GM12878 (cell line): ENCODE data around the gene LYRM4. TPM values are rescaled to one million over a fixed set of nuclear protein-coding genes. Genes with fewer than 3 reads are reported as not detected.

Source experiments
- ATAC-seq: fragments of 200-7000 bp; cut with Tn5 transposase; 3 replicates; pipeline ENCODE4 v1.9.1; 2020; ENCODE audit warnings: mild to moderate bottlenecking, moderate library complexity
- BruUV-seq: library from RNA; stranded (reverse); fragments of 400-500 nt; replicated peaks from 2 replicates; lab custom pipeline; 2021; lab: Mats Ljungman, UMichigan
- CTCF ChIA-PET: fragments of 300-600 bp; sonication (Branson Sonifier 250); formaldehyde crosslinking; extraction: SDS; loops from one replicate; lab custom pipeline; 2021; ENCODE audit warnings: inconsistent platforms; lab: Yijun Ruan, JAX
- POLR2A ChIA-PET: fragments of 350-600 bp; formaldehyde crosslinking; extraction: SDS; loops from one replicate; lab custom pipeline; 2021; ENCODE audit warnings: inconsistent platforms; lab: Charles Lee
- RAD21 ChIA-PET: fragments of 300-600 bp; sonication (Branson Sonifier 250); formaldehyde crosslinking; loops from one replicate; lab custom pipeline; 2023; ENCODE audit warnings: antibody characterized with exemption; ENCODE audit not compliant: unreplicated experiment; lab: Charles Lee
- SMC1A ChIA-PET: fragments of 300-600 bp; sonication (Branson Sonifier 250); formaldehyde crosslinking; loops from one replicate; lab custom pipeline; 2023; ENCODE audit not compliant: unreplicated experiment, uncharacterized antibody; lab: Charles Lee
- DNase-seq: peaks from one replicate; pipeline ENCODE4 v3.0.0-alpha.2; 2011; ENCODE audit warnings: low read depth, low spot score
- FAIRE-seq: peaks from 3 replicates; lab custom pipeline; 2011; peaks lifted over from hg19 to GRCh38; lab: Jason Lieb, UNC
- H2AFZ ChIP-seq: 2 replicates; pipeline ENCODE4 v1.6.0; 2011; ENCODE audit warnings: low read depth, low read length, control low read depth; ENCODE audit not compliant: control insufficient read depth
- H3K27ac ChIP-seq: 2 replicates; pipeline ENCODE4 v1.5.1; 2011; ENCODE audit warnings: control low read depth; ENCODE audit not compliant: control insufficient read depth, insufficient read depth
- H3K27me3 ChIP-seq, 2 experiments: replicated peaks in 1 of 2; 2 replicates each; pipeline versions ENCODE4 v1.6.0 to v1.6.1; 2011; ENCODE audit warnings: low read length in 1 of 2; ENCODE audit not compliant: control insufficient read depth in 2 of 2, insufficient read depth in 2 of 2
- H3K36me3 ChIP-seq, 2 experiments: 2 replicates each; pipeline ENCODE4 v1.5.1; 2011; ENCODE audit warnings: low read length in 1 of 2; ENCODE audit not compliant: control insufficient read depth in 2 of 2, insufficient read depth in 2 of 2
- H3K4me1 ChIP-seq: 2 replicates; pipeline ENCODE4 v1.6.1; 2011; ENCODE audit warnings: mild to moderate bottlenecking, low read length, moderate library complexity, mixed read lengths; ENCODE audit not compliant: control insufficient read depth, insufficient read depth
- H3K4me2 ChIP-seq: 2 replicates; pipeline ENCODE4 v1.6.0; 2011; ENCODE audit warnings: control low read depth; ENCODE audit not compliant: control insufficient read depth, insufficient read depth
- H3K4me3 ChIP-seq: fragments of 200-600 bp; sonication (generic); 2 replicates; pipeline ENCODE4 v1.5.1; 2016
- H3K79me2 ChIP-seq: 2 replicates; pipeline ENCODE4 v1.6.0; 2011; ENCODE audit warnings: low read length; ENCODE audit not compliant: control insufficient read depth, insufficient read depth
- H3K9ac ChIP-seq: 2 replicates; pipeline ENCODE4 v1.8.0; 2011; ENCODE audit warnings: low read length, control low read depth, mixed read lengths; ENCODE audit not compliant: control insufficient read depth, insufficient read depth
- H3K9me3 ChIP-seq: replicated peaks from 3 replicates; pipeline ENCODE4 v1.5.1; 2011; ENCODE audit warnings: mild to moderate bottlenecking, low read length; ENCODE audit not compliant: control insufficient read depth, insufficient read depth
- H4K20me1 ChIP-seq: 2 replicates; pipeline ENCODE4 v1.6.0; 2011; ENCODE audit not compliant: control insufficient read depth, insufficient read depth
- BACH1 ChIP-seq: fragments of 450-650 bp; IDR thresholded peaks from 2 replicates; pipeline ENCODE4 v1.6.1; 2017; ENCODE audit warnings: mild to moderate bottlenecking, borderline replicate concordance
- FOS ChIP-seq: IDR thresholded peaks from 3 replicates; pipeline ENCODE4 v1.6.1; 2011; ENCODE audit warnings: borderline replicate concordance; ENCODE audit not compliant: insufficient read length; ENCODE audit errors: extremely low read depth
- FOXK2 ChIP-seq: fragments of 450-650 bp; IDR thresholded peaks from 2 replicates; pipeline ENCODE4 v1.6.1; 2017; ENCODE audit warnings: mild to moderate bottlenecking, moderate library complexity
- KDM1A ChIP-seq: fragments of 200-600 bp; sonication (generic); IDR thresholded peaks from 2 replicates; pipeline ENCODE4 v1.6.1; 2016; ENCODE audit warnings: borderline replicate concordance
- MTA2 ChIP-seq: fragments of 450-650 bp; IDR thresholded peaks from 2 replicates; pipeline ENCODE4 v1.6.1; 2016; ENCODE audit warnings: low read depth, mild to moderate bottlenecking, moderate library complexity
- NFYB ChIP-seq: IDR thresholded peaks from 2 replicates; pipeline ENCODE4 v1.6.1; 2011; ENCODE audit warnings: low read depth, mild to moderate bottlenecking, low read length, improper control_type of control experiment, moderate library complexity; ENCODE audit not compliant: insufficient read depth
- PAX5 ChIP-seq: IDR thresholded peaks from 2 replicates; pipeline ENCODE4 v1.6.1; 2011; ENCODE audit warnings: low read depth, low read length, borderline replicate concordance
- RFX5 ChIP-seq: IDR thresholded peaks from 2 replicates; pipeline ENCODE4 v1.6.1; 2011; ENCODE audit warnings: low read depth, low read length, improper control_type of control experiment
- USF2 ChIP-seq: IDR thresholded peaks from 2 replicates; pipeline ENCODE4 v1.6.1; 2011; ENCODE audit warnings: low read depth, low read length, improper control_type of control experiment, borderline replicate concordance
- ZNF24 ChIP-seq: fragments of 450-650 bp; IDR thresholded peaks from 2 replicates; pipeline ENCODE4 v1.6.1; 2017; ENCODE audit warnings: antibody characterized with exemption, mild to moderate bottlenecking
- ZNF274 ChIP-seq: IDR thresholded peaks from one replicate; pipeline ENCODE4 v1.8.0; 2011; ENCODE audit not compliant: insufficient read length, insufficient read depth
- WGBS: methylation state at CpG from one replicate; pipeline ENCODE4 v1.1.6; 2016; ENCODE audit warnings: low lambda C conversion rate; ENCODE audit not compliant: insufficient replicate concordance, insufficient coverage; ENCODE audit errors: missing lambda C conversion rate; 5-methylcytosine and 5-hydroxymethylcytosine counted together
- in situ Hi-C: fragments of 300-500 bp; cut with MboI; formaldehyde crosslinking; loops from 9 replicates; pipeline ENCODE4 v1.14.3; 2018; ENCODE audit warnings: mixed read lengths
- intact Hi-C: fragments of 100-400 bp; cut with micrococcal nuclease; formaldehyde crosslinking; loops from one replicate; pipeline ENCODE4 v1.14.2; 2022; ENCODE audit not compliant: unreplicated experiment
- polyA plus RNA-seq, 11 experiments: library from polyadenylated mRNA; depleted of rRNA in 4 of 11; unstranded in 6 of 11; stranded (reverse) in 5 of 11; fragments of >200 nt; fragmentation: Nextera tagmentation in 4 of 11; fragmentation: Illumina TruSeq in 1 of 11; extraction: Ambion mirVana in 4 of 11; extraction: Trizol in 1 of 11; gene quantifications; 1 replicate in 1 of 11; 2 replicates in 10 of 11; pipeline versions ENCODE4 v1.2.1 to v1.2.3, GENCODE V29; 2011 to 2016; ENCODE audit warnings: inconsistent platforms in 2 of 11, missing spikeins in 2 of 11, low read depth in 1 of 11
- total RNA-seq, 4 experiments: library from RNA; depleted of rRNA in 3 of 4; stranded (reverse); fragments of >200 nt in 3 of 4; fragmentation: Illumina TruSeq in 1 of 4; extraction: Trizol in 1 of 4; gene quantifications; 2 replicates each; pipeline versions ENCODE4 v1.2.1 to v1.2.3, GENCODE V29; 2013 to 2021
- TF ChIP-seq, protein P1 (sequence below): IDR thresholded peaks from 2 replicates; pipeline ENCODE4 v1.6.1; 2012; ENCODE audit warnings: mild to moderate bottlenecking, low read depth, low read length
- TF ChIP-seq, protein P2 (sequence below): fragments of 450-650 bp; IDR thresholded peaks from 2 replicates; pipeline ENCODE4 v1.6.1; 2018; ENCODE audit warnings: borderline replicate concordance, mild to moderate bottlenecking; ENCODE audit not compliant: partially characterized antibody
- TF ChIP-seq, protein P3 (sequence below): fragments of 450-650 bp; IDR thresholded peaks from 2 replicates; pipeline ENCODE4 v1.6.1; 2017; ENCODE audit warnings: mild to moderate bottlenecking, moderate library complexity

LYRM4 gene
- total and polyA plus RNA-seq, 10 of the 15 experiments (the other 5 are each of a cell fraction or from before 2014, with no cell fraction given), result 32.7 to 66.8 (median 44.0) TPM

DNA sequence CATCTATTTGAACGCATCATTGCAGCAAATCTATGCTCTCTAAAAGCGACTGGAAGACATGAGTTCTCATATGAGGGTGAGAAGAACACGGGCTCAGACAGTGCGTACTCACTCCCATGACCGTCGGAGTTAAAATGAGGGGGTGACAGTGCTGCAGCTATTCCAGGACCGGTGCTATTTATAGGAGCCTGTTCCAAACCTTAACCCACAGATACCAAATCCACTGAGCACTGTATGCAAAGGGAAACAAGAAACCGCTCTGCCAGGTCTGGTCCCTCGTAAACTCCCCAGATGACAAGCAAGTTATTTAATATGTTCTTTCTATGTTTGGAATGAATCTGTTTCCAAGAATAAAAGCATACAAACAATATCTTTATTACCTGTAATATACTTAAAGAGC, 152.7 kb downstream of the LYRM4 start:
- no peak overlapping the region for H3K9ac ChIP-seq
- intact Hi-C loops, result no loop called here
- DNase-seq (no peak), FAIRE-seq (no peak), ATAC-seq (no peak)
- H3K4me2 ChIP-seq, result no peak overlapping the region
- no peaks in the 10 kb centered on the region for H3K9me3 ChIP-seq
- no peaks in the 10 kb centered on the region for H3K79me2 ChIP-seq
- no peaks in the 10 kb centered on the region for H3K36me3 ChIP-seq
- BruUV-seq, result no TSS peak
- no peak overlapping the region for H3K4me3 ChIP-seq
- 87% methylated on average over 9 of the region's 9 CpGs for WGBS
- ChIA-PET SMC1A (no interaction called here), POLR2A (interaction anchor here (0.6 kb wide), 1 partner anchor 16 kb away, joined by 4 read pairs; no protein-coding TSS in a partner anchor), CTCF (no interaction called here), RAD21 (no interaction called here)
- H3K27ac ChIP-seq, result no peak overlapping the region
- H2AFZ ChIP-seq, result no peak overlapping the region
- no peaks in the 10 kb centered on the region for H3K27me3 ChIP-seq
- no peaks in the 10 kb centered on the region for H4K20me1 ChIP-seq
- no peaks in the 10 kb centered on the region for H3K4me1 ChIP-seq
- in situ Hi-C loops, result no loop called here
- TF ChIP-seq KDM1A (no peak), BACH1 (no peak), USF2 (no peak), FOXK2 (no peak), RFX5 (no peak), FOS (no peak), ZNF274 (no peak), ZNF24 (no peak), NFYB (no peak), MTA2 (no peak), PAX5 (no peak)
- TF ChIP-seq, protein P1, sequence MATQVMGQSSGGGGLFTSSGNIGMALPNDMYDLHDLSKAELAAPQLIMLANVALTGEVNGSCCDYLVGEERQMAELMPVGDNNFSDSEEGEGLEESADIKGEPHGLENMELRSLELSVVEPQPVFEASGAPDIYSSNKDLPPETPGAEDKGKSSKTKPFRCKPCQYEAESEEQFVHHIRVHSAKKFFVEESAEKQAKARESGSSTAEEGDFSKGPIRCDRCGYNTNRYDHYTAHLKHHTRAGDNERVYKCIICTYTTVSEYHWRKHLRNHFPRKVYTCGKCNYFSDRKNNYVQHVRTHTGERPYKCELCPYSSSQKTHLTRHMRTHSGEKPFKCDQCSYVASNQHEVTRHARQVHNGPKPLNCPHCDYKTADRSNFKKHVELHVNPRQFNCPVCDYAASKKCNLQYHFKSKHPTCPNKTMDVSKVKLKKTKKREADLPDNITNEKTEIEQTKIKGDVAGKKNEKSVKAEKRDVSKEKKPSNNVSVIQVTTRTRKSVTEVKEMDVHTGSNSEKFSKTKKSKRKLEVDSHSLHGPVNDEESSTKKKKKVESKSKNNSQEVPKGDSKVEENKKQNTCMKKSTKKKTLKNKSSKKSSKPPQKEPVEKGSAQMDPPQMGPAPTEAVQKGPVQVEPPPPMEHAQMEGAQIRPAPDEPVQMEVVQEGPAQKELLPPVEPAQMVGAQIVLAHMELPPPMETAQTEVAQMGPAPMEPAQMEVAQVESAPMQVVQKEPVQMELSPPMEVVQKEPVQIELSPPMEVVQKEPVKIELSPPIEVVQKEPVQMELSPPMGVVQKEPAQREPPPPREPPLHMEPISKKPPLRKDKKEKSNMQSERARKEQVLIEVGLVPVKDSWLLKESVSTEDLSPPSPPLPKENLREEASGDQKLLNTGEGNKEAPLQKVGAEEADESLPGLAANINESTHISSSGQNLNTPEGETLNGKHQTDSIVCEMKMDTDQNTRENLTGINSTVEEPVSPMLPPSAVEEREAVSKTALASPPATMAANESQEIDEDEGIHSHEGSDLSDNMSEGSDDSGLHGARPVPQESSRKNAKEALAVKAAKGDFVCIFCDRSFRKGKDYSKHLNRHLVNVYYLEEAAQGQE, result no peak
- TF ChIP-seq, protein P2, sequence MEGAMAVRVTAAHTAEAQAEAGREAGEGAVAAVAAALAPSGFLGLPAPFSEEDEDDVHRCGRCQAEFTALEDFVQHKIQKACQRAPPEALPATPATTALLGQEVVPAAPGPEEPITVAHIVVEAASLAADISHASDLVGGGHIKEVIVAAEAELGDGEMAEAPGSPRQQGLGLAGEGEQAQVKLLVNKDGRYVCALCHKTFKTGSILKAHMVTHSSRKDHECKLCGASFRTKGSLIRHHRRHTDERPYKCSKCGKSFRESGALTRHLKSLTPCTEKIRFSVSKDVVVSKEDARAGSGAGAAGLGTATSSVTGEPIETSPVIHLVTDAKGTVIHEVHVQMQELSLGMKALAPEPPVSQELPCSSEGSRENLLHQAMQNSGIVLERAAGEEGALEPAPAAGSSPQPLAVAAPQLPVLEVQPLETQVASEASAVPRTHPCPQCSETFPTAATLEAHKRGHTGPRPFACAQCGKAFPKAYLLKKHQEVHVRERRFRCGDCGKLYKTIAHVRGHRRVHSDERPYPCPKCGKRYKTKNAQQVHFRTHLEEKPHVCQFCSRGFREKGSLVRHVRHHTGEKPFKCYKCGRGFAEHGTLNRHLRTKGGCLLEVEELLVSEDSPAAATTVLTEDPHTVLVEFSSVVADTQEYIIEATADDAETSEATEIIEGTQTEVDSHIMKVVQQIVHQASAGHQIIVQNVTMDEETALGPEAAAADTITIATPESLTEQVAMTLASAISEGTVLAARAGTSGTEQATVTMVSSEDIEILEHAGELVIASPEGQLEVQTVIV, result no peak
- TF ChIP-seq, protein P3, sequence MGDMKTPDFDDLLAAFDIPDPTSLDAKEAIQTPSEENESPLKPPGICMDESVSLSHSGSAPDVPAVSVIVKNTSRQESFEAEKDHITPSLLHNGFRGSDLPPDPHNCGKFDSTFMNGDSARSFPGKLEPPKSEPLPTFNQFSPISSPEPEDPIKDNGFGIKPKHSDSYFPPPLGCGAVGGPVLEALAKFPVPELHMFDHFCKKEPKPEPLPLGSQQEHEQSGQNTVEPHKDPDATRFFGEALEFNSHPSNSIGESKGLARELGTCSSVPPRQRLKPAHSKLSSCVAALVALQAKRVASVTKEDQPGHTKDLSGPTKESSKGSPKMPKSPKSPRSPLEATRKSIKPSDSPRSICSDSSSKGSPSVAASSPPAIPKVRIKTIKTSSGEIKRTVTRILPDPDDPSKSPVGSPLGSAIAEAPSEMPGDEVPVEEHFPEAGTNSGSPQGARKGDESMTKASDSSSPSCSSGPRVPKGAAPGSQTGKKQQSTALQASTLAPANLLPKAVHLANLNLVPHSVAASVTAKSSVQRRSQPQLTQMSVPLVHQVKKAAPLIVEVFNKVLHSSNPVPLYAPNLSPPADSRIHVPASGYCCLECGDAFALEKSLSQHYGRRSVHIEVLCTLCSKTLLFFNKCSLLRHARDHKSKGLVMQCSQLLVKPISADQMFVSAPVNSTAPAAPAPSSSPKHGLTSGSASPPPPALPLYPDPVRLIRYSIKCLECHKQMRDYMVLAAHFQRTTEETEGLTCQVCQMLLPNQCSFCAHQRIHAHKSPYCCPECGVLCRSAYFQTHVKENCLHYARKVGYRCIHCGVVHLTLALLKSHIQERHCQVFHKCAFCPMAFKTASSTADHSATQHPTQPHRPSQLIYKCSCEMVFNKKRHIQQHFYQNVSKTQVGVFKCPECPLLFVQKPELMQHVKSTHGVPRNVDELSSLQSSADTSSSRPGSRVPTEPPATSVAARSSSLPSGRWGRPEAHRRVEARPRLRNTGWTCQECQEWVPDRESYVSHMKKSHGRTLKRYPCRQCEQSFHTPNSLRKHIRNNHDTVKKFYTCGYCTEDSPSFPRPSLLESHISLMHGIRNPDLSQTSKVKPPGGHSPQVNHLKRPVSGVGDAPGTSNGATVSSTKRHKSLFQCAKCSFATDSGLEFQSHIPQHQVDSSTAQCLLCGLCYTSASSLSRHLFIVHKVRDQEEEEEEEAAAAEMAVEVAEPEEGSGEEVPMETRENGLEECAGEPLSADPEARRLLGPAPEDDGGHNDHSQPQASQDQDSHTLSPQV, result no peak
